ENCODE results near the gene SLAMF7.
"Not testable (repeated sequence)": the region's sequence is repeated elsewhere in the genome, so short reads cannot be mapped to it uniquely, and the experiment has no call there.

The SLAMF7 gene

GRCh38 chr1:160720356-160721085 is 18.5 kb upstream of the SLAMF7 start:
- FAIRE-seq (no peak), DNase-seq (ENCODE audit: low spot score) (no peak)

GRCh38 chr1:160721473-160721872 is 17.6 kb upstream of the SLAMF7 start:
- no peak for DNase-seq (ENCODE audit: low spot score)
- FAIRE-seq = no peak

DNA sequence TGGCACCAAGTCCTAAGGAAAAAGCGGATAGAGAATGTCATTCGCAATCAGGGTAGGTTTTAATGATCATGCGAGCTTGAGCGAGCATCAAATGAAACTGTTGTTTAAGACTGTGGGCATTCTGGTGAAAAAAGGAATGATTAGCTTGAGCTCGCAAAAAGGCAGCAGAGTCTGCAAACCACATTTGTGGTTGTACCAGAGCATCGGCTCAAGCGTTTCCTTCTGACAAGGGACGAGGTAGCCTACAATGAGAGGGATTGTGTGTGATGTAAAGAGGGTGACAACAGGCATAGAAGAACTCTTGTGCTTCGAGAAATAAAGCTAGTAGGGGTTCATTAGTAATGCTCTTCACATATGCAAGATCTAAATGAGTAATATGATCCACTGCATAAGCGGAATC is 16.3 kb upstream of the SLAMF7 start:
- DNase-seq (ENCODE audit: low spot score) (no peak), FAIRE-seq (no peak)

GRCh38 chr1:160723332-160723731 is 15.7 kb upstream of the SLAMF7 start:
- FAIRE-seq (no peak), DNase-seq (ENCODE audit: low spot score) (no peak)

DNA sequence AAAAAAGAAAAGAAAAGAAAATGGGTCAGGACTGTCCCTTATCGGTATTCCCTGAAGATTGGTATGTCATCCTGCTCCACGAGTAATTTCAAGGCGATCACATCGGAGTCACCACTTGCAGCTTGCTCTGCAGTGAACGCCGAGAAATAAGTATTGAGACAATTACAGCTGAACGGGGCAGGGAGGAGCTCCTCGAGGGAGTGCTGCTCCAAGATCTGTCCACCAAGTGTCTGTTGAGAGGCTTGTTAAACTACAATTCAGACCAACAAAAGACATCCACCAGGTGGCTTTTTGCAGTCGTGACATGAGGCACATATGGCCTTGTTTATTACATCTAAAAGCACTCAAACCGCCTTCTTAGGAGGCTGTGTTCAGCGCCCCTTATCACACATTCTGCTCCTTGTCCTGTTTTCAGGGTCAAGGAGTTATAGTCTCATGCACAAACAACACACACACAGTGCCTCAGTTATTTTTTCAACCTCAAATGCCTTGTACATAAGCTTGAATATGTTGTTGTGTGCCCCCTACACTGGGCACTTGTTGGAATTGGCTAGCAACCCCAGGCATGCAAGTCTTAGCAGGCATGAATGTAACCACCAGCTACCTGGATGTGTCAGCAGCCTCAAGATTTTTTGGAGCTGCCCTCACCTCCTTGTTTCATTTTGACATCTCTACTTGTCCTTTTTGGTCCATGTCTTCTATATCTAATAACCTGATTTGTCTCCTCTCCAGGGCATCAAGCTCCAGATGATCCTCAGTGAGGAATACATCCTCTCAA is 14.4 kb upstream of the SLAMF7 start:
- DNase-seq (ENCODE audit: low spot score) (peak; percentile 31), FAIRE-seq (no peak)

- FAIRE-seq (no peak), DNase-seq (ENCODE audit: low spot score) (no peak)
Observed at GRCh38 chr1:160726114-160726497, 12.9 kb upstream of the SLAMF7 start.

- no peak for FAIRE-seq
- peak; percentile 81 for DNase-seq (ENCODE audit: low spot score)
Observed at GRCh38 chr1:160726498-160727315, 12.3 kb upstream of the SLAMF7 start.

DNA sequence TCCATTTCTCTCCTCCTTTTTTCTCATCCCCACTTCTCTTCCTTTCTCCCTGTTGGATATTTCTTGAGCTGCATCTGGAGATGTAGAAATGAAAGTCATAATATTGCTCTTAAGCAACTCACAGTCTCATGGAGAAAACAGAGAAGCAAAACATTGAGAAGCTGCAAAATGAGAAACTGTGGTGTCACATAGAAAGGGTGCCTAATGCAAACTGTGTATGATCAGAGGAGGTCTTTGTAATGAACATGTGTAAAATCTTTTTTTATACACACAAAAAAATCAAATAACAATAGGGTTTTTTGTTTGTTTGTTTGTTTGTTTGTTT is 11.8 kb upstream of the SLAMF7 start:
- DNase-seq (ENCODE audit: low spot score) = no peak
- no peak for FAIRE-seq

- not testable (repeated sequence) for DNase-seq (ENCODE audit: low spot score); FAIRE-seq
Observed at GRCh38 chr1:160731564-160731963, 7.5 kb upstream of the SLAMF7 start.

GRCh38 chr1:160731990-160732389 is 7.1 kb upstream of the SLAMF7 start:
- DNase-seq (ENCODE audit: low spot score) = no peak
- no peak for FAIRE-seq

- FAIRE-seq (no peak), DNase-seq (ENCODE audit: low spot score) (no peak)
Observed at GRCh38 chr1:160733898-160734297, 5.1 kb upstream of the SLAMF7 start.

DNA sequence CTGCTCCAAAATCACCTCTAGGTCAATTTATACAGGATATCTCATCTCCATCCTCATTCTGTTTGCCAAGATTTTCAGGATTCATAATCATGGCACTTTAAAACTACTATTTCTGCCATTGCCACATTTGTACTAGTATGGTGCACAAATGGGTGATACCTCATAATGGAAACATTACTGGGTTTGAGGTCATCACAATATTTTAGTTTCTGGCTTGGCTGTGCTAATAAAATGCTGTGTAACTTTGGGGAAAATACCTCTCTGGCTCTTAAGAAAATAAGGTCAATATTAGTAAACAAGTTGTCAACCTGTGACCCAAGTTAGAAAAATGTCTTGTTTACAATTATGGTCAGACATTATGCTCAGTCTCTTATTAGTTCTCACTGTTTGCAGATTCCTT is 4.7 kb upstream of the SLAMF7 start:
- DNase-seq (ENCODE audit: low spot score) (no peak), FAIRE-seq (peak; percentile 42)

GRCh38 chr1:160738271-160738670 is 776 bp upstream of the SLAMF7 start:
- no peak for DNase-seq (ENCODE audit: low spot score)
- no peak for FAIRE-seq

DNA sequence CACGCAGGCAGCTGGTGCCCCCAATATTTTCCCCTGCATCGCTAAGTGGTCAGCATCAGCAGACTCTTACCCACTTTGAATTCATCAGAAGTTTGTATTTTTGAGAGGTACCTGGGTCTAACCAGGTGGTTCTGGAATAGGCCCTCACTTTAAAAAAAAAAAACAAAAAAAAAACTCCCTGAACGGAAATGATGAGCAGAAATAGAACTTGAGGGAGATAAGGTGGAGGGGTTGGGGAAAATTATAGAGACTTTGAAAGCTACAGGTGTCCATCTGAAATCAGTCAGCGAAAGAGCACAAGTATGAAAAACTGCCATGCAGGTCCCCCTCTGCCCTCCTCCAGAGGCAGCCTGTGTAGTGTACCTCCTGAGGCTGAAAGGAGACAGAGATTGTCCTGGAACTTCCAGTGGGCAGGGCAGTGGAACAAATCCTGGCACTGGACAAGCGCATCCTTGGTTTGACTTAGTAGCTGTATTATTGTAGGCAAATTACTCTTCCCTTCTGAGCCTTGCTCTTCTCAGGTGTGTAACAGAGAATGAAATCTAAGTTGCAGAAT is 1.2 kb downstream of the SLAMF7 start:
- DNase-seq (ENCODE audit: low spot score) = no peak
- FAIRE-seq = no peak

- FAIRE-seq = no peak
Observed at GRCh38 chr1:160741092-160741501, 2.0 kb downstream of the SLAMF7 start.

GRCh38 chr1:160741612-160742348 is 2.7 kb downstream of the SLAMF7 start:
- DNase-seq (ENCODE audit: low spot score) (no peak), FAIRE-seq (no peak)

More at GRCh38 chr1:160741092-160741501, 2.0 kb downstream of the SLAMF7 start:
- DNase-seq (ENCODE audit: low spot score) = no peak

DNA sequence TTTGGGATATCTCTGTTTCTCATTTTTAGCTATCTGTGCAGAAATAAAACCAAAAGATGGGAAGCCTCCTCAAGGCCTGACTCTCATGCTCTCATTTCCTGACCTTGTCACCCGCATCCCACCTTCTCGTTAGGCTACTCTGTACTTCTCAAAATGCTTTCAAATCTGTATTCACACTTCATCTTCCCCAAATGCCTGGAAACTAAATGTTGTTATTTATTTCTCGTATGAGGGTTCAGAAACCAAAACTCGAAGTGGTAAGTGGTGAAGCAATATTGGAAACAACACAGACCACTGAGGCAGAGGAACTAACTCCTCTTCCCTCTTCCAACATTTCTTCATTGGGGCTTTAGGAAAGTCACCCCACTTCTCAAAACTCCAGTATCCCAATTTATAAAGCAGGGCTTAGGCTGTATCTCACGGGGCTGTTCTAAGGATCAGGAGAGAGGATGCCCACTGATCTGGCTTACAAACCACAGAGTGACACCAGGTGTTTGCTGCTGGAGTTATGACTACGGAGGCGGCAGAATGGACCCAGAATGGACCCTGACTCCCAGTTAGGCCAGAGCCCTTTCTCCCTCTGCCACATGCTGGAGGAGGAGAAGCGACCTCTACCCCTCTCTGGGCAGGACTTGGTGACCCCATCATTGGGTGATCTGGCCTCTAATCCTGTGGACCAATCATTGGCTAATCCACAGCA is 3.5 kb downstream of the SLAMF7 start:
- DNase-seq (ENCODE audit: low spot score) = no peak
- FAIRE-seq = no peak

- DNase-seq (ENCODE audit: low spot score) = no peak
- no peak for FAIRE-seq
Observed at GRCh38 chr1:160743266-160743665, 4.2 kb downstream of the SLAMF7 start.

GRCh38 chr1:160744199-160744851 is 5.3 kb downstream of the SLAMF7 start:
- FAIRE-seq (no peak), DNase-seq (ENCODE audit: low spot score) (no peak)

Measured in urothelium cell line (cell line).